GM21576 (cell line): ENCODE data around the gene FARS2.

ENCODE experiments used
- ATAC-seq: cut with Tn5 transposase; IDR thresholded peaks from one replicate; pipeline ENCODE4 v1.9.1; 2021; ENCODE audit warnings: mild to moderate bottlenecking, moderate library complexity; ENCODE audit not compliant: unreplicated experiment

Gene FARS2

DNA sequence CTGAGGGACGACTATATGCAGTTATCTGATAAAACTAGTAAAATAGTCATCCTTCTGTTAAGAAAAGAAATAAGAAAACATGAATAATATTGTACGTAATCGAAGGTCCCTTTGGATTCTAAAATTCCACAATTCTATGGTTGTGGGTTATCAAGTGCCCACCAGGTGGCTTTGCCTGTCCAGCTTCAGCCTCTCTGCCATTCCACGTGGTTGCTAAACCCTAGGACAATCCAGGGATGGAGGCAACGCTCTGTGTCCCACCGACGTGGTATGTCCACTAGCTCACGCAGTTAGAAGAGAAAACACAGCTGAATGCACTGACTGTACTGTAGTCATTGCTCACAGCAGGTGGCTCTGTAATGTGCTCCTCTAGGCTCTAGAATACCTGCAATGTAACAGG lies 349.3 kb downstream of the FARS2 start:
- ATAC-seq, result no peak

DNA sequence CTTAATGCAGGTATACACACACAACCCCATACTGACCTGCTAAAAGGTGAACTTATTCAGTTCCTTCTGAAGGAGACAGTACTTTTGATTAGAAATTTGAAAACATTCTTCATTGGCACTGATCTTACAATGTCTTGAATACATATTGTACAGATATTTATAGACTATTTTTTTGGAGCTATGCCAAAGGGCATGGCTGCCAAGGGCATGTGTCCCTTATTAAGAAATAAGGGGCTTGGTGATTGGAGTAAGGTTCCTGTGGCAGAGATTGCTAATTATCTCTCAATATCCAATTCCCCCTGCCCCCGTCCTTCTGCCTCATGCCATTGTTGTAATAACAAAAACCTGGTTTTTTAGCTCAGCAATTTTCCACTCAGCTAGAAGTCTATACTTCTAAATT lies 355.9 kb downstream of the FARS2 start:
- ATAC-seq, result no peak

DNA sequence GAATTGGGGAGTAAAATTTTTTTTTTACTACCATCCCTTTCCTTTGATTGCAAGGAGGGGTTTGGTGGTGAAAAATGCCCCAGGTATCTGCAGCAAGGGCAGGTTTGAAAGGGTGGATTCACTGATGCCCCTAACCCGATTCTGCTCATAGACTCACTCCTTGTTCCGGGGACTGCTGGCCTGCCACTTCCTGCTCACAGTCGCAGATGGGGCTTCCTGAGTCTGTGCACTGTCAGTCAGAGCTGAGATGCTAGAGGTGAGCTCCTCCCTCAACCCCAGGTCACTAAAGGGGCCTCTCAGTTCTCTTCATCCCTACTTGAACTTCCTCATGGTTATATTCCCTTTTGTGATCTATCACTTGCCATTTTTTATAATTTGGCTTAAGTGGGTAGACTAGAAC lies 357.9 kb downstream of the FARS2 start:
- ATAC-seq, result peak; percentile 90

DNA sequence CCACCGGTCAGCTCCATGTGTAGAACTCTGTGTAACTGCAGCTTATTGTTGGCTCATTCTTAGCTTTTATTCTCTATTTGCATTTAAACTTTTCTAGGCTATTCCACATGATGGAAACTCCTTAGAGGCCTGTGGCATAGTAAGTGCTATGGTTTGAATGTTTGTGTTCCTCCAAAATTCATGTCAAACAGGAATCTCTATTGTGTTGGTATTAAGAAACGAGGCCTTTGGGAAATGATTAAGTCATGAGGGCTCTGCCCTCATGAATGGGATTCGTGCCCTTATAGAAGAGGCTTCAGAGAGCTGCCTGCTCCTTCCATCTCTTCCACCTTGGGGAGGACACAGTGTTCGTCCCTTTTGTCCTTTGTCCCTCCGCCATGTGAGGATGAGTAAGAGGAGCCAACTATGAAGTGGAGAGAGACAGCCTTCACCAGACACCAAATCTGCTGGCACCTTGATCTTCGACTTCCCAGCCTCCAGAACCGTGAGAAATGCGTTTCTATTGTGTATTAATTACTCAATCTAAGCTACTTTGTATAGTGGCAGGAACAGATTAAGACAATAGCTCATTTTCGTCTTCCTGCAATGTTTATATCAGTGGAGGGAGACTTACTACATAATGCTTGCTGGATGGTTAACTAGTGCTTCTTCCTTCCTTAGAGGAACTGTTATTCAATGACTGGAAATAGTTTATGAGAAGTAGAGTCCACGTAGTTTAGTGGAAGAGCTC lies 361.1 kb downstream of the FARS2 start:
- no peak for ATAC-seq

DNA sequence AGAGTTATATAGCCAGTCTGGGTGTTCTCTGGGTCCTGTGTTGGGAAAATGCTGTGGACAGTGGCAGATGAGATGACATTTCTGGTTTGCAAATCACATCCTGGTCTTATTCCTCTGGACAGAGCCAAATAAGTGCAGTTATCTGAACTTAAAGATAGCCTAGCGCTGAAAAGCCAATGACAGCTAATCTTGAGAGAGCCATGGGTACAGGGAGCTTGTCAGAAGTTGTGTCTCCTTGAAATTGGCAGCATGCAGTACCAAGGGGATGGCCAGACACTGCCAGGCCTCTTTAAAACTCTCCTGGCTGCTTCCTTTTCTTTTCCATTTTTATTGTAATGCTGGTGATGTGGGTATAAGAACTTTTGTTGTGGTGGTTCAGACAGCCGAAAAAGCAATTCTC lies 362.5 kb downstream of the FARS2 start:
- ATAC-seq, result no peak

DNA sequence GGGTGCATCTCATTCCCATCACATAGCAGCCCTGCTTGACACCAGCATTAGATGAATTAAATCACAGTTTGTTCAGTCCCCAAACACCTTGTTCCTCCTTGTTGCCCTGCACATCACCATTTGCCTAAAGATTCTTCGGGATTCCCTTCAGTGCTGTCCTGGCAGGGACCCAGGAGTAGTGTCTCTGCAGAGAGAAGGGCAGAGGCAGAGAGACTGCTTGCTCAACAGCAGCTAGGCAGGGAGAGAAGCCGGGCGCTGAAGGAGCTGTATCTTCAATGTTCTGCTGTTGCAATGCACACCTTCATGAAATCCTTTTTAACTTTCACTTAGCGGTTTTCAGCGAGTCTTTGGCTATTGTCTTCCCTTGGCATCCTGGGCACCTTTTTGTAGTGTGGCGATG lies 362.9 kb downstream of the FARS2 start:
- ATAC-seq, result no peak

DNA sequence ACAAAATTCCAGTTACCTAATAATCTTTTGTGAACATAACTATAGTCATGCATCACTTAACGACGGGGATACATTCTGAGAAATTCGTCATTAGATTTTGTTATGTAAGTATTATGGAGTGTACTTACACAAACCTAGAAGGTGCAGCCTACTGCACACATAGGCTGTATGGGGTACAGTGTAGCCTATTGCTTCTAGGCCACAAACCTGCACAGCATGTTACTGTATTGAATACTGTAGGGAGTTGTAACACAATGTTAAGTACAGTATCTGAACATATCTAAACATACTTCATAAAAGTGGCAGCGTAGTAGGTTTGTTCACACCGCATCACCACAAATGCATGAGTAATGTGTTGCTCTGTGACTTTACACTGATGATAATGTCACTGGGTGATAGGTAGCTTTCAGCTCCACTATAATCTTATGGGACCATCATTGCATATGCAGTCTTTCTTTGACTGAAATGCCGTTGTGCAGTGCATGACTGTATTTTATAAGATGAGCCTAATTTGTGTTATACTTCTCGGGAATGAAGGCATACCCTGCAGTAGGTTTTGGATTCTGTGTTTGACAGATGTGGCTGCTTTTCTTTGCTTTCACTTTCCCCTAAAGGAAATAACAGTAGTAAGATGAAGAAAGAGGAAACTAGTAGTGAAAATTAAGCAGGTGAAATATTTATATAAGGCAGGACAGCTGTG lies 365.6 kb downstream of the FARS2 start:
- ATAC-seq, result peak; percentile 84

DNA sequence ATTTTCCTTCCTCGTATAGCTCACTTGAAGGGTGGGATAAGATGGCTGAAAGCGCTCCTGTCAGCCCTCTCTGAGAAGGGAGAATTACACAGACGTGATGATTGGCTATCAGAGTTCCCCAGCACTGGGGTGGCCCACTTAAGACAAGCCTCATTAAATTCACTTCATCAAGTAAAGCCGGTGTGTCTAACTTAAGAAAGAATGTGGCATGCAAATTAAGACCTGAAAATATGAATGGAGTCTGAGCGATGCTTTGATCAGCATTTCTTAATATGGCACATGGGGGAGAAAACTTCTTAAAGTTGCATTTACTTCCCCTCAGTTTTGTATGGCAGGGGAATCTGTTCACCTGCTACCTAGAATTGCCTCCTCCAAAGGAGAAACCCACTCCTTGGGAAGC lies 369.3 kb downstream of the FARS2 start:
- no peak for ATAC-seq

DNA sequence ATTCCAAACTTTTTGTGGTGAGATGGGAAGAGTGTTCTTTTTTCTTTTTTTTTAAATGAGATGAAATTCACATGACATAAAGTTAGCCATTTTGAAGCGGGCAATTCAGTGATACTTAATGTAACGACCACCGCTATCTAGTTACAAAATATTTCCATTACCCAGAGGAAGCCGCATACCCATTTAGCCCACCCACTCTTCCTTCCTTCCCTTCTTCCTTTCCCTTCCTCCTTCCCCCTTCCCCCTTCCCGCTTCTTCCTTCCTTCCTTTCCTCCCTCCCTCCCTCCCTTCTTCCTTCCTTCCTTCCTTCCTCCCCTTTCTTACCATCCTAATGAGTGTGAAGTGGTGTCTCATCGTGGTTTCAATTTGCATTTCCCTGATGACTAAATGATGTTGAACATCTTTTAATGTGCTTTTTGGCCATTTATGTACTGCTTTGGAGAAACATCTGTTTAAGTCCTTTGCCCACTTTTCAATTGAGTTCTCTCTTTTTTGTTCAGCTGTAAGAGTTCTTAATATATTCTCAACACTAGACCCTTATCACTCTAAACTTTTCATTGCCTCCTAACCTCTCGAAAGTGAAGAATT lies 371.1 kb downstream of the FARS2 start:
- no peak for ATAC-seq

DNA sequence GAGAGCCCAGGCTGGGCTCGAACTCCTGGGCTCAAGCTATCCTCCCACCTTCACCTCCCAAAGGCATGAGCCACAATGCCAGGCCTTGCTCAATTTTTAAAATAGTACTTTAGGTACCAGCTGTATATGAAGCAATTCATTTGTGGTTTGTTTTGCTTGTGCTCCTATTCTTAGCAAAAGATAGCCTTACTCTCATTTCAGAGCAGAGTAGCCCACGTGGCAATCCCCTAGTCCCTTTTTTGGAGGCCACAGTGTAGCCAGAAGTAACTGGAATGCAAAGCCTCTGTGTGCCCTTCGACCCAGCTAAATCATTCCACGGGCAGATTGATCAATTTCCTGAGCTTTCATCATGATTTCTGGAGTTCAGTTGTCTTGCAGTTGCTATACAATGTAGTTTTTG lies 373.2 kb downstream of the FARS2 start:
- ATAC-seq, result no peak

DNA sequence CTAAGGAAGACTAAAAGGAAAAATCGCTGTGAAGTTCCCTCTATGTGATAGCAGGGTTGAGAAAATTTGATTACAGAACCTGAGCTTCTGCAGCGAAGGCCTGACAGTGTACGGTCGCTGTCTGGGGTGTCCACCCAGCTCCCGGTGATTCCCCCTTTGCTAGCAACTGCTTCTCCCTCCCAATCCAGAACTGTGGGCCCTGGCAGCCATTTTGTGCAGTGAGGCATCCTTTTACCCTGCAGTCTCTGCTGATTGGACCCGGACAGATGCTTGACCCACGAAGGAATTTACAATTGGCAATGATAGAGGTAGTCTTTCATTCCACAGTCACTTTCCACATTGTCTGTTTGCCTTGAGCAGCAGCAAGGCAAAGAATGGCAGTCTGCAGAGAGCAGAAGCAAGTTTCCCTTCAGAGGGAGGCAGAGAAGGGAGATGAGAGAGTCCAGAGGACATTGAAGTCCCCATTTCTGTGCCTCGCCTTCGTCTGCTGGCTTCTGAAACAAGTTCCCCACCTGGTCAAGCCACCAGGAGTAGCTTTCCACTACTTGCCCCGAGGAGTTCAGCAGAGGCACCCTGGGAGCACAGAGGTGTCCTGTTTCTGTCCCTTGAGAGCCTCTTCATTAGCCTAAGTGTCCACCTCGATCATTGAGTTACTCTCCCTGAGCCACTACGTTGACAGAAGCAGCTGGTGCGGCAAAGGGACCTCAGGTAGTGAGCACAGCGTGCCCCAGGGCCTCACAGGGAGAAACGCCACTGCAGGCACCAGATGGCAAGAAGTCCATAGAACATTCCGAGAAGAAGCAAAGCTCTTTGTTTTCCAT lies 375.1 kb downstream of the FARS2 start:
- ATAC-seq, result no peak

DNA sequence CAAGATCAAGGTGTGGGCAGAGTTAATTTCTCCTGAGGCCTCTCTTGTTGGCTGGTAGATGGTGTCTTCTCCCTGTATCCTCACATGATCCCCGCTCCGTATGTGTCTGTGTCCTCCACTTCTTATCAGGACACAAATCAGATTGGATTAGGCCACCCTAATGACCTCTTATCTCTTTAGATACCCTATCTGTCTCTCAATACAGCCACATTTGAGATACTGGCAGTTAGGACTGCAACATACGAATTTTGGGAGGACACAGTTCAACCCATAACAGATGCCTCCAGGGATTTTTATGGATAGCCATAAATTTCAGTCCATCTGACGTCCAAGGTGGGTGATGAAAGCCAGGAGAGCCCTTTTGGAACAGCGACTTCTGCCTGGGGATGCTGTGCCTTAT lies 376.4 kb downstream of the FARS2 start:
- ATAC-seq, result no peak

DNA sequence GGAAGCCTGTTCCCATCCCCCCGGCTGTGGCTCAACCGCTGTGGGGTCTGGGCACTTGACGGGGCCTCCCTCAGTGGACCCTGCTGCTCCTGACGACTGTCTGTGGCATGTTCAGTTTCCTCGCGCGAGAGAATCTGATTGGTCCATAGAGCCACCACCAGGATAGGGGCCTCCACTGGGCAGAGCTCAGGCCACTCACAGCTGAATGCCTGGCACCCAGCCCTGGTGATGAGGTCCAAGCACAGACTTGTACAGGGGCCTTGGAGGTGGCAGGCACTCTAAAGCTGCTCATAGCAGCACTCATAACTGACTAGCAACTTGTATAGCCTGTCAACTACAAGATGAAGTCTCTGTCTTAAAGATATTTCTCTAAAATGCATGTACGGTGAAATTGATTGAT lies 377.4 kb downstream of the FARS2 start:
- ATAC-seq, result no peak

DNA sequence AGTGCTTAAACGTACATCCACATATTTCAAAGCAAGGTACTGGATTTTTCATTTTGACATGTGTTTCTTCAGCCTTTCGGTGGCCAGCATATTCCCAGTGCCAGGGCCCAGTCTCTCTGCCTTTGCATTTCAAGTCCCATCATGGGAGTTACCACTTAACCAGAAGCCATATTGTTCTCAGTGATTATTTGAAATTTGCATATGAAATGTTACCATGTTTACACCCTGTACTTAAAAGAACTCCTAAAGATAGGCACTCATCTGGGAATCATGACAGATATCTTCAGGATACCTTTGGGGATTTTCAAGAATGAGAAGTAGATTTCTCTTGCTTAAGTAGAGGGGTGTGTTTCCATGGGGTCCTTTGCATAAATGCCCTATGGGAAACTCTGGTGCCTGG lies 377.9 kb downstream of the FARS2 start:
- ATAC-seq, result no peak

DNA sequence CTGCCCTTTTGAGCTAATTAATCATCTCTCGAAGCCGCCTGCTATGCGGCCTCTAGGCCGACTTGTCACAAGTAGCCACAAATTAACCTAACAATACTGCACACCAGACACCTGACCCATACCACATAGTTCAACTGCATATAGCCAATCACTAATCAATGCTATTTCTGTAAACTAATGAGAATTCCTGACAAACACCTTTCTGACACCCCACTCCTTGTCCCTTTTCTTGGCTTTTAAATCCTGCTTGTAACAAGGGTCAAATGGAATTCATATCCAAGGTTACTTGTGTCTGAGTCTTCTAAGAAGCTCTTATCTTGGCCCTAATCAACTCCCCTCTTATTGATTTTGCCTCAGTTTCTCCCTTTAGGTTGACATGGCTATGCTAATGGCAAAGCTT lies 379.3 kb downstream of the FARS2 start:
- ATAC-seq, result no peak

DNA sequence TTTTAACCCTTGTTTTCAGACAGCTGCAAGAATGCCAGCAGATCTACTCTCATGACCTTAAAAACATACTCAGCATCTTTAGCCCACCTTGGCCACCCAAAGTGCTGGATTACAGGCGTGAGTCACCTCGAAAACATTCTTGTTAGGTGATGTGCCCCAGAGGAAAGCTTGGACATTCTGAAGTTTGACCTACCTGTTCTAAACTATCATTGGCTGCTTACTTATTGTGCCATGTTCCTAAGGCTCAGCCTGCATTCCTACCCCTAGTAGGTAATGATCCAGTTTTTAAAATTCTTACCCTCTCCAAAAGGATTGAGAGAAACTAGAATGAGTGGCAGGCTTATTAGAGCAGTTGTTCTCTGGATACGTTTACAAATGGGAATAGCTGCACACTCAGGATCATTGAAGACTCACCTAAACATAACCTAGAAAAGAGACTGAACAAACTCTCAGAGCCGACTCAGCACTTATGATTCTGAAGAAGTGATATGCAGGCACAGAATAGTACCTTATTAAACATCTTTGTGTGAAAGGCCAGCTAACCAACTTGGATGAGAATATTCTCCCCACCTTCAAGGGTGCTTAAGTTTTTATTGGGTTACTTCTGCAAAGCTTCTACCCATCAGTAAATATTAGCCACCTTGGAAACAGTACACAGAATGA lies 383.3 kb downstream of the FARS2 start:
- no peak for ATAC-seq

DNA sequence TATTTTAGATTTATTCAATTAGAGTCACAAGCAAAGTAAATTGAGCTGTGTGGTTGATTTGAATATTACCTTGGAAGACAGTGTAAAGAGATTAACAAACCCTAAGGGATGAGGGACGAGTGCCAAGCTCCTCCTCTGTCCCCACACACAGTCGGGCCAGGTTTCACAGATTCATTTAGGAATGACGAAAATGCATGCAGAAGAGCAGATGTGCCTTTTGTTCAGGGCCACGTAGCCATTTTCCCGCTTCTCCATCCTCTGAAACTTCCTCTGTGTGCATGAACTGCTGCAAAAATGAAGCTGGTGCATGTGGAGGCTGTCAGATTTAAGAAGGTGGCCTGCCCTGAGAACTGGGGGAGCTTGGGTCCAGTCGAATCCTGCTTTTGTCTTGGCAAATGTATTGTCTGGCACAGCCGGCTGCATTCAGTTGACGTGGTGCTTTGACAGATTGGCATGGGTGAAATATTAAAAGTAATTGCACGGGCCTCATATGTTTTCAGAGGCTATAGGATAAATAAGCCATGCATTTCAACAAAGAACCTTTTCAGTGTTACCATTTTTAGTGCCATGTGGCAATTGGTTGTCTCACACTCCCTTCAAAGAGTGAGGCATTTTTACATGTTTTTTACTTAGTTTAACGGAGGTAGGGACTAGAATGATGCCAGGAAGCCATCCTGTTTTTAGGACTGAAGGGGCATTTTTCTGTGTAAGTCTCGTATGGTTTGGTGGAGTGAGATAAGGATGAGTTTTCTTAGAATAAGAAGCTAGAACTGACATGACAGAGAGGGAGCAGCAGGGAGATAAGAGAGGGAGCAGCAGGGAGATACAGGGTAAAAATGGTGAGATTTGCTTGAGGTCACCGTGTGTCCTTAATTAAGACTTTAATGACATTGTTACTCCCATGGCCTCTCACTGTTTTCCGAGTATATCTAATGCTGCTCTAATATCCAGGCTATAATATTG lies 384.3 kb downstream of the FARS2 start:
- no peak for ATAC-seq

DNA sequence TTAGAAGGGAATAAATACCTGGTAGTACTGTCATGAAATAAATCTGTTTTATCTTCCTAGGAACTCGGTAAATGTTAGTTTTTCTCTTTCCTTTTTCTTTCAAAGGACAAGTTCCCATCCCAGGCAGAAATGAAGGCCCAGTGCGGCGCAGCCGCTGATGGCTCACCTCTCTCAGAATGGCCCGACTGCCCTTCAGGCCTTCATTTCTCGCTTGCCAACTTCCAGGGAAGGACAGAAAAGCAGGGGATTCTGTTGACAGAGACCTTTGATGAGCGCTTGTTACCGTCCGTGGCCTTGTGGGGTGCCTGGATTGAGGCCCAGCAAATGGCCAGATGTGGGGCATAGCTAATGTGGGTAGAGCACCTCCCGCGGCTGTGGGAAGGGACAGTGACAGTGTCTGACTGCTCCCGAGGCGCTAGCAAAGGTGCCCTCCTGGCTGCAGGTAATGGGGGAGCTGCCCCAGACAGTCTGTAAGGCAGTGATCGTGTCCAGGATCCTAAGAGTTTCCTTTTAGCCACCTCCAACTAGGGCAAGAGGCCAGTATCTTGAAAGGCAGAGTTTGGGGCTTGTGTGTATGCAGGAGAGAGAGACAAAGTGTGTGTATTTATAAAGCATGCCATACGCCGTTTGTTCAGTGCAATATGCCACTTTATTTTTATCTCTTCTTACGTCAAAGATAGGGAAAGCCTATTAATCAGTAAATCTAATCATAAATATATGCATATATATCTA lies 391.3 kb downstream of the FARS2 start:
- no peak for ATAC-seq

DNA sequence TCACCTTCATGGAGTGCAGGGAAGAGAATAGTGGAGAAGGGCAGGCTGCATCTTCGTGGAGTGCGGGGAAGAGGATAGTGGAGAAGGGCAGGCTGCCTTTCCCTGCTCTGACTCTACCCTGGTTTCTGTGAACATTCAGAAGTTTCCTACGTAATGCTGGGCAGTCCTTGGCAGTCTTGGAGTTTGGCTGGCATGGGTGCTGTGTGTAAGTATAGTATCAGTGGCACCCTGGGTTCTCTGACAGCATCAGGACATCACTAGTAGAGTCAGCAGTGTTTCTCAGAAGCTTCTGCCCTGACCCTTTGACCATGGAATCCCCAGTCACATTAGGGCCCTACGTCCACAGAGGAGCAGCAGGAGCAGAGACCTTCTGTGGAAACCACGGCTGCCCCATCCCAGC lies 392.5 kb downstream of the FARS2 start:
- ATAC-seq, result no peak
